Activated naive CD4-positive, alpha-beta T cell treated with anti-CD3 and anti-CD28 coated beads, Interleukin-2, amount 50 U/mL, for 72 hours (primary cell): ENCODE results near the gene TYSND1. TPM values are rescaled to one million over a fixed set of nuclear protein-coding genes. Genes with fewer than 3 reads are reported as not detected.

Experiments used
- ATAC-seq, 2 donors: fragments of 150-1000 bp; cut with Tn5 transposase; 2 replicates each; pipeline ENCODE4 v1.10.0; 2021; ENCODE audit warnings: mild to moderate bottlenecking in 2 of 2, moderate library complexity in 2 of 2
- DNase-seq, 2 donors: peaks; one replicate each; pipeline ENCODE4 v3.0.0; 2021 to 2022; ENCODE audit warnings: low spot score in 2 of 2
- H3K27ac Mint-ChIP-seq, 2 donors: one replicate each; pipeline ENCODE4 v1.8.0; 2022; ENCODE audit warnings: mild to moderate bottlenecking in 2 of 2, mixed read lengths in 2 of 2
- H3K36me3 Mint-ChIP-seq, 2 donors: one replicate each; pipeline ENCODE4 v1.8.0; 2022; ENCODE audit warnings: mixed read lengths in 2 of 2
- H3K9me3 Mint-ChIP-seq, 2 donors: one replicate each; pipeline ENCODE4 v1.8.0; 2022; ENCODE audit warnings: mixed read lengths in 2 of 2
- total RNA-seq, 2 donors: library from RNA; stranded (reverse); gene quantifications; one replicate each; pipeline ENCODE4 v1.2.3, GENCODE V29; 2022

The TYSND1 gene
- total RNA-seq, 2 donors from 2014 or later, result 6.4 to 15.4 TPM

GRCh38 chr10:70144372-70145110, 2.0 kb downstream of the TYSND1 start:
- H3K9me3 Mint-ChIP-seq, result no peaks in the 10 kb centered on the region
- peak overlapping the region; percentile 72 to 92 for H3K27ac Mint-ChIP-seq
- DNase-seq, result no peak
- H3K36me3 Mint-ChIP-seq, result no peaks in the 10 kb centered on the region
- no peak for ATAC-seq

- H3K36me3 Mint-ChIP-seq, result no peaks in the 10 kb centered on the region
- no peak for ATAC-seq
- DNase-seq, result no peak
- peak overlapping the region in 1 of 2 donors; percentile 90 for H3K27ac Mint-ChIP-seq
- no peaks in the 10 kb centered on the region for H3K9me3 Mint-ChIP-seq
These were observed 3.9 kb downstream of the TYSND1 start for GRCh38 chr10:70142555-70142954.

- DNase-seq (no peak), ATAC-seq (no peak)
- no peak overlapping the region for H3K27ac Mint-ChIP-seq
- H3K36me3 Mint-ChIP-seq, result no peaks in the 10 kb centered on the region
- H3K9me3 Mint-ChIP-seq, result no peaks in the 10 kb centered on the region
These were observed 6.2 kb downstream of the TYSND1 start for GRCh38 chr10:70140297-70140696.

GRCh38 chr10:70139997-70140250, 6.6 kb downstream of the TYSND1 start:
- Mint-ChIP-seq H3K36me3 (no peaks in the 10 kb centered on the region), H3K27ac (no peak overlapping the region), H3K9me3 (no peaks in the 10 kb centered on the region)
- no peak for DNase-seq
- ATAC-seq, result no peak

GRCh38 chr10:70139151-70139996, 7.1 kb downstream of the TYSND1 start:
- Mint-ChIP-seq H3K36me3 (no peaks in the 10 kb centered on the region), H3K27ac (no peak overlapping the region), H3K9me3 (no peaks in the 10 kb centered on the region)
- no peak for DNase-seq
- no peak for ATAC-seq

- Mint-ChIP-seq H3K36me3 (peaks cover 0 to 1% of the 10 kb centered on the region in 2 donors), H3K27ac (peak overlapping the region in 1 of 2 donors; percentile 47), H3K9me3 (no peaks in the 10 kb centered on the region)
- no peak for ATAC-seq
- no peak for DNase-seq
These were observed 8.3 kb downstream of the TYSND1 start for GRCh38 chr10:70137927-70138883.

- H3K27ac Mint-ChIP-seq, result peak overlapping the region in 1 of 2 donors; percentile 2
- ATAC-seq, result no peak
- H3K9me3 Mint-ChIP-seq, result no peaks in the 10 kb centered on the region
These were observed 9.4 kb downstream of the TYSND1 start for GRCh38 chr10:70137135-70137534.

GRCh38 chr10:70135684-70136083, 10.8 kb downstream of the TYSND1 start:
- ATAC-seq (no peak), DNase-seq (no peak)
- no peaks in the 10 kb centered on the region for H3K9me3 Mint-ChIP-seq
- no peak overlapping the region for H3K27ac Mint-ChIP-seq
- peaks cover 0 to 12% of the 10 kb centered on the region in 2 donors for H3K36me3 Mint-ChIP-seq

More at GRCh38 chr10:70137135-70137534, 9.4 kb downstream of the TYSND1 start:
- no peak for DNase-seq
- peaks cover 0 to 10% of the 10 kb centered on the region in 2 donors for H3K36me3 Mint-ChIP-seq

GRCh38 chr10:70135046-70135445, 11.5 kb downstream of the TYSND1 start:
- peaks cover 0 to 12% of the 10 kb centered on the region in 2 donors for H3K36me3 Mint-ChIP-seq
- DNase-seq, result no peak
- ATAC-seq, result no peak
- H3K9me3 Mint-ChIP-seq, result no peaks in the 10 kb centered on the region
- no peak overlapping the region for H3K27ac Mint-ChIP-seq

GRCh38 chr10:70132098-70133029, 14.1 kb downstream of the TYSND1 start, which contains the start of gene AIFM2:
TSS of gene AIFM2 (minus strand) at chr10:70132825. CDS start at chr10:70124084, 8,741 bp downstream.
- Mint-ChIP-seq H3K27ac (peak within 1 kb of the TSS; percentile 87 to 93), H3K36me3 (peaks cover 0 to 12% of the 10 kb centered on the region in 2 donors), H3K9me3 (no peaks in the 10 kb centered on the region)
- peak; percentile 82 to 87 for ATAC-seq
- peak; percentile 49 to 70 for DNase-seq

- Mint-ChIP-seq H3K27ac (peak overlapping the region in 1 of 2 donors; percentile 87), H3K36me3 (peaks cover 0 to 12% of the 10 kb centered on the region in 2 donors), H3K9me3 (no peaks in the 10 kb centered on the region)
- peak in 1 of 2 donors; percentile 16 for ATAC-seq
- DNase-seq, result no peak
These were observed 15.0 kb downstream of the TYSND1 start for GRCh38 chr10:70131560-70131937.

- ATAC-seq (no peak), DNase-seq (no peak)
- H3K27ac Mint-ChIP-seq, result no peak overlapping the region
- H3K9me3 Mint-ChIP-seq, result no peaks in the 10 kb centered on the region
- peaks cover 0 to 12% of the 10 kb centered on the region in 2 donors for H3K36me3 Mint-ChIP-seq
These were observed 15.5 kb downstream of the TYSND1 start for GRCh38 chr10:70130878-70131559.

- peak in 1 of 2 donors; percentile 33 for DNase-seq
- Mint-ChIP-seq H3K27ac (no peak overlapping the region), H3K9me3 (no peaks in the 10 kb centered on the region), H3K36me3 (no peaks in the 10 kb centered on the region)
- ATAC-seq, result no peak
These were observed 19.7 kb downstream of the TYSND1 start for GRCh38 chr10:70126700-70127395.

GRCh38 chr10:70125918-70126552, 20.5 kb downstream of the TYSND1 start:
- H3K27ac Mint-ChIP-seq, result no peak overlapping the region
- no peak for ATAC-seq
- H3K9me3 Mint-ChIP-seq, result no peaks in the 10 kb centered on the region
- no peak for DNase-seq
- no peaks in the 10 kb centered on the region for H3K36me3 Mint-ChIP-seq
